SK-N-MC (cell line): ENCODE results near the gene CACNA1G.

Experiments used
- DNase-seq: peaks from one replicate; pipeline ENCODE4 v3.0.0-alpha.2; 2011; ENCODE audit warnings: low read depth, low spot score
- H3K27ac ChIP-seq: fragments of 200-600 bp; sonication (generic); 2 replicates; pipeline ENCODE4 v1.5.1; 2016; ENCODE audit warnings: mixed run types
- H3K36me3 ChIP-seq: fragments of 200-600 bp; sonication (generic); 2 replicates; pipeline ENCODE4 v1.6.1; 2017; ENCODE audit warnings: antibody characterized with exemption, low read length, mixed read lengths; ENCODE audit not compliant: insufficient read depth
- H3K4me3 ChIP-seq: fragments of 200-600 bp; sonication (generic); 2 replicates; pipeline ENCODE4 v1.5.1; 2016
- H3K9ac ChIP-seq: fragments of 200-600 bp; sonication (generic); 2 replicates; pipeline ENCODE4 v1.8.0; 2017; ENCODE audit warnings: mixed run types, mixed read lengths; ENCODE audit not compliant: insufficient read length
- H3K9me3 ChIP-seq: fragments of 200-600 bp; sonication (generic); 2 replicates; pipeline ENCODE4 v1.6.1; 2017; ENCODE audit warnings: low read depth, mild to moderate bottlenecking, antibody characterized with exemption, low read length, moderate library complexity, mixed read lengths
- EZH2 ChIP-seq: fragments of 200-600 bp; sonication (generic); IDR thresholded peaks from one replicate; pipeline ENCODE4 v1.6.1; 2017; ENCODE audit warnings: antibody characterized with exemption
- FOXP2 ChIP-seq: optimal IDR thresholded peaks from 2 replicates; pipeline ENCODE3; 2011; ENCODE audit warnings: mild to moderate bottlenecking, moderate library complexity; ENCODE audit not compliant: insufficient read depth; ENCODE audit errors: extremely low read length, control extremely low read depth
- POLR2AphosphoS5 ChIP-seq: IDR thresholded peaks from 2 replicates; pipeline ENCODE4 v1.6.1; 2012; ENCODE audit warnings: mild to moderate bottlenecking, low read depth, low read length, borderline replicate concordance

The CACNA1G gene

GRCh38 chr17:50542795-50543774 is 17.4 kb upstream of the CACNA1G start:
- peak overlapping the region; percentile 91 for H3K4me3 ChIP-seq

GRCh38 chr17:50544516-50544915 is 16.0 kb upstream of the CACNA1G start:
- H3K9ac ChIP-seq = no peak overlapping the region
- TF ChIP-seq POLR2AphosphoS5 (no peak), FOXP2 (no peak), EZH2 (no peak)
- H3K9me3 ChIP-seq = no peaks in the 10 kb centered on the region
- no peaks in the 10 kb centered on the region for H3K36me3 ChIP-seq
- no peak overlapping the region for H3K27ac ChIP-seq
- DNase-seq = no peak
- H3K4me3 ChIP-seq = no peak overlapping the region

More at GRCh38 chr17:50542795-50543774, 17.4 kb upstream of the CACNA1G start:
- Histone ChIP-seq H3K9ac (peak overlapping the region; percentile 69), H3K36me3 (no peaks in the 10 kb centered on the region), H3K9me3 (no peaks in the 10 kb centered on the region), H3K27ac (peak overlapping the region; percentile 72; the same call in 1 of the 2 replicates)
- no peak for TF ChIP-seq FOXP2
- TF ChIP-seq POLR2AphosphoS5 = no peak
- no peak for TF ChIP-seq EZH2
- DNase-seq = no peak

DNA sequence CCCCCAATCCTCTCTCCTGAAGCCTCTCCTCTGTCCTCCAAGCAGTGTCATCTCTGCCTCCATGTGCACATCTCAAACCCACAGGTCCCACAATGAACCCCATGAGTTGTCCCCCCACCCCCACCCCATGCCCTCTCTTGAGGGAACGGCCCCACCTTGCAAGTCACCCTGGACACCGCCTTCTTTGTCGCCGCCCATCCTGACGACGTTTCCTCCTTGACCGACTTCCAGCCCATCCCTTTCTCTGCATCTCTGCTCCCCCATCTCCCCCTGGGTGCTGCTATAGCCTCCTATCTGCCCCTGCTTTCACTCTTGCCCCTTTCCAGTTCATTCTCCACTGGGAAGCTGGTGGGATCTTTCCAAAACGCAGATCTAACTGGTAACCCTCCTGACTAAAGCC is 15.2 kb upstream of the CACNA1G start:
- no peaks in the 10 kb centered on the region for H3K36me3 ChIP-seq

DNA sequence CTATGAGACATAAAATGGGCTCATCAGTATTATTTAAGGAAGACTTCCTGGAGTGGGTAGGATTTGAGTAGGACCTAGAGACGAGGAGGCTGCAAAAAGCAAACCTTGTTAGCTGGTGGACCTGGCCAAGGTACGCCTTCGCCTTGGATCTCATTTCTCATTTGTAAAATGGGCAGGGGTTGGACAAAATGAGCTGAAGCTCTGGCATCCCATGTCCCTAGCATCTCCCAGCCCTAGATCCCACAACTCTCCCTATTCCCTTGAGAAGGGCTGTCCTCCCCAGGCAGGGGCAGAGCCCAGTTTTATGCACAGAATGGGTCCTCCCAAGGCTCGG is 13.8 kb upstream of the CACNA1G start:
- Histone ChIP-seq H3K4me3 (peak overlapping the region; percentile 79; the same call in 1 of the 2 replicates), H3K27ac (no peak overlapping the region), H3K9ac (no peak overlapping the region), H3K9me3 (no peaks in the 10 kb centered on the region), H3K36me3 (no peaks in the 10 kb centered on the region)
- TF ChIP-seq FOXP2 (no peak), EZH2 (no peak), POLR2AphosphoS5 (no peak)
- DNase-seq = no peak

More for the DNA sequence above, 15.2 kb upstream of the CACNA1G start:
- DNase-seq = no peak
- no peak overlapping the region for H3K9ac ChIP-seq
- H3K27ac ChIP-seq = no peak overlapping the region
- H3K4me3 ChIP-seq = no peak overlapping the region
- TF ChIP-seq EZH2 (no peak), POLR2AphosphoS5 (no peak), FOXP2 (no peak)
- no peaks in the 10 kb centered on the region for H3K9me3 ChIP-seq

- Histone ChIP-seq H3K9me3 (no peaks in the 10 kb centered on the region), H3K4me3 (peak within 1 kb of the TSS; percentile 79), H3K9ac (peak within 1 kb of the TSS; percentile 61), H3K27ac (no peak within 1 kb of the TSS), H3K36me3 (no peaks in the 10 kb centered on the region)
- no peak for DNase-seq
- TF ChIP-seq POLR2AphosphoS5 (no peak), FOXP2 (no peak), EZH2 (no peak)
These were observed 13.3 kb upstream of the CACNA1G start, which contains the start of gene SPATA20 for GRCh38 chr17:50547035-50547735. SPATA20 (plus strand) TSS chr17:50547174; CDS start chr17:50547209, 35 bp downstream.

- Histone ChIP-seq H3K36me3 (no peaks in the 10 kb centered on the region), H3K9me3 (no peaks in the 10 kb centered on the region), H3K9ac (no peak overlapping the region), H3K27ac (no peak overlapping the region), H3K4me3 (no peak overlapping the region; the same call in 1 of the 2 replicates)
- no peak for TF ChIP-seq FOXP2
- TF ChIP-seq POLR2AphosphoS5 = no peak
- no peak for TF ChIP-seq EZH2
- DNase-seq = no peak
These were observed 12.8 kb upstream of the CACNA1G start for GRCh38 chr17:50547736-50548083.

DNA sequence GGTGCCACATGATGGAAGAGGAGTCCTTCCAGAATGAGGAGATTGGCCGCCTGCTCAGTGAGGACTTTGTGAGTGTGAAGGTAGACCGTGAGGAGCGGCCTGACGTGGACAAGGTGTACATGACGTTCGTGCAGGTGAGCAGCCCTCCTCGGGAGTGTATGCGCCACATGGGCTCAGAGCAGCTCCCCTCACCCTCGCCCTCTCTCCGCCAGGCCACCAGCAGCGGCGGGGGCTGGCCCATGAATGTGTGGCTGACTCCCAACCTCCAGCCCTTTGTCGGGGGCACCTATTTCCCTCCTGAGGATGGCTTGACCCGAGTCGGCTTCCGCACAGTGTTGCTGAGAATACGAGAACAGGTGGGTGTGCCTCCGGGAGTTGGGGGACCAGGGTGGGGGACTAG is 11.7 kb upstream of the CACNA1G start:
- Histone ChIP-seq H3K27ac (no peak overlapping the region), H3K9me3 (no peaks in the 10 kb centered on the region), H3K36me3 (no peaks in the 10 kb centered on the region), H3K4me3 (no peak overlapping the region), H3K9ac (no peak overlapping the region)
- DNase-seq = no peak
- no peak for TF ChIP-seq POLR2AphosphoS5
- TF ChIP-seq FOXP2 = no peak
- no peak for TF ChIP-seq EZH2

DNA sequence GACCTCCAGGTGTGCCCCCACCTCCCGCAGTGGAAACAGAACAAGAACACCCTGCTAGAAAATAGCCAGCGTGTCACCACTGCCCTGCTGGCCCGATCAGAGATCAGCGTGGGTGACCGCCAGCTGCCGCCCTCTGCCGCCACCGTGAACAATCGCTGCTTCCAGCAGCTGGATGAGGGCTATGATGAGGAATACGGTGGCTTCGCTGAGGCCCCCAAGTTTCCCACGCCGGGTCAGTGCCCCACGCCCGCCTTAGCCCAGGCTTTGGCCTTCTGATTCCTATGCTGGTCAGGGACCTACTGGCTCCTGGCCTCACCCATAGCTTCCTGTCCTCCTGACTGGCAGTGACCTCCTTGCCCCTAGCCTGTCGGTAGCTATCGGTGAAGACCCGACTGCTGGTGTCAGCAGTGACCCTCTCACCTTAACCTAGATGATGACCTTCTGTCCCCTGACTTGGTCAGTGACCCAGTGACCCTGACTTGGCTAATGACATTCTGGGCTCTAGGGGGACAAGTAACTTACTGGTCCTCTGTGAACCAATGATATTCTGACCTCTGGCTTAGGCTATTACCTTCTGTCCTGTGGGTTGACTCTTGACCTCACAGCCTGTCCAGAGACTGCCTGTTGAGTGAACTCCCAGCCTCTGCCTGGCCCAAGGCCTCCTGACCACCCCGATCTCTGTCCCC is 11.1 kb upstream of the CACNA1G start:
- TF ChIP-seq POLR2AphosphoS5 = no peak
- TF ChIP-seq EZH2 = no peak
- no peak for TF ChIP-seq FOXP2
- no peak overlapping the region for H3K9ac ChIP-seq
- H3K9me3 ChIP-seq = no peaks in the 10 kb centered on the region
- H3K36me3 ChIP-seq = no peaks in the 10 kb centered on the region
- no peak overlapping the region for H3K4me3 ChIP-seq
- no peak for DNase-seq
- no peak overlapping the region for H3K27ac ChIP-seq
